Peyer's patch (tissue), 4 donors: ENCODE data around the gene AXDND1.
"Not testable (repeated sequence)": the region's sequence is repeated elsewhere in the genome, so short reads cannot be mapped to it uniquely, and the experiment has no call there.

Experiments
- POLR2A ChIP-seq, 2 donors: fragments of 450-650 bp; IDR thresholded peaks; one replicate each; pipeline ENCODE4 v1.5.1; 2017; ENCODE audit warnings: antibody characterized with exemption in 2 of 2, mild to moderate bottlenecking in 2 of 2, moderate library complexity in 2 of 2
- TF ChIP-seq, protein P1 (sequence below), 6 experiments: fragments of 450-650 bp in 4 of 6; fragments of 200-600 bp in 2 of 6; sonication (generic) in 1 of 6; IDR thresholded peaks; one replicate each; pipeline ENCODE4 v1.5.1; 2017 to 2019; ENCODE audit warnings: antibody characterized with exemption in 6 of 6, mild to moderate bottlenecking in 3 of 6, moderate library complexity in 1 of 6

GRCh38 chr1:179418706-179419105 lies 52.9 kb downstream of the AXDND1 start:
- TF ChIP-seq, protein P1, sequence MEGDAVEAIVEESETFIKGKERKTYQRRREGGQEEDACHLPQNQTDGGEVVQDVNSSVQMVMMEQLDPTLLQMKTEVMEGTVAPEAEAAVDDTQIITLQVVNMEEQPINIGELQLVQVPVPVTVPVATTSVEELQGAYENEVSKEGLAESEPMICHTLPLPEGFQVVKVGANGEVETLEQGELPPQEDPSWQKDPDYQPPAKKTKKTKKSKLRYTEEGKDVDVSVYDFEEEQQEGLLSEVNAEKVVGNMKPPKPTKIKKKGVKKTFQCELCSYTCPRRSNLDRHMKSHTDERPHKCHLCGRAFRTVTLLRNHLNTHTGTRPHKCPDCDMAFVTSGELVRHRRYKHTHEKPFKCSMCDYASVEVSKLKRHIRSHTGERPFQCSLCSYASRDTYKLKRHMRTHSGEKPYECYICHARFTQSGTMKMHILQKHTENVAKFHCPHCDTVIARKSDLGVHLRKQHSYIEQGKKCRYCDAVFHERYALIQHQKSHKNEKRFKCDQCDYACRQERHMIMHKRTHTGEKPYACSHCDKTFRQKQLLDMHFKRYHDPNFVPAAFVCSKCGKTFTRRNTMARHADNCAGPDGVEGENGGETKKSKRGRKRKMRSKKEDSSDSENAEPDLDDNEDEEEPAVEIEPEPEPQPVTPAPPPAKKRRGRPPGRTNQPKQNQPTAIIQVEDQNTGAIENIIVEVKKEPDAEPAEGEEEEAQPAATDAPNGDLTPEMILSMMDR (IDR thresholded peaks at IDR 0.05), result not testable (repeated sequence)
- TF ChIP-seq POLR2A (IDR thresholded peaks at IDR 0.05), result not testable (repeated sequence)
